NCI-H446 (cell line): Measurements from ENCODE around the gene TTBK1.
"Not testable (repeated sequence)": the region's sequence is repeated elsewhere in the genome, so short reads cannot be mapped to it uniquely, and the experiment has no call there.

Experiments used
- DNase-seq, 2 experiments: peaks; one replicate each; lab custom pipeline; 2025; lab: John Stamatoyannopoulos, UW

TTBK1 gene

DNA sequence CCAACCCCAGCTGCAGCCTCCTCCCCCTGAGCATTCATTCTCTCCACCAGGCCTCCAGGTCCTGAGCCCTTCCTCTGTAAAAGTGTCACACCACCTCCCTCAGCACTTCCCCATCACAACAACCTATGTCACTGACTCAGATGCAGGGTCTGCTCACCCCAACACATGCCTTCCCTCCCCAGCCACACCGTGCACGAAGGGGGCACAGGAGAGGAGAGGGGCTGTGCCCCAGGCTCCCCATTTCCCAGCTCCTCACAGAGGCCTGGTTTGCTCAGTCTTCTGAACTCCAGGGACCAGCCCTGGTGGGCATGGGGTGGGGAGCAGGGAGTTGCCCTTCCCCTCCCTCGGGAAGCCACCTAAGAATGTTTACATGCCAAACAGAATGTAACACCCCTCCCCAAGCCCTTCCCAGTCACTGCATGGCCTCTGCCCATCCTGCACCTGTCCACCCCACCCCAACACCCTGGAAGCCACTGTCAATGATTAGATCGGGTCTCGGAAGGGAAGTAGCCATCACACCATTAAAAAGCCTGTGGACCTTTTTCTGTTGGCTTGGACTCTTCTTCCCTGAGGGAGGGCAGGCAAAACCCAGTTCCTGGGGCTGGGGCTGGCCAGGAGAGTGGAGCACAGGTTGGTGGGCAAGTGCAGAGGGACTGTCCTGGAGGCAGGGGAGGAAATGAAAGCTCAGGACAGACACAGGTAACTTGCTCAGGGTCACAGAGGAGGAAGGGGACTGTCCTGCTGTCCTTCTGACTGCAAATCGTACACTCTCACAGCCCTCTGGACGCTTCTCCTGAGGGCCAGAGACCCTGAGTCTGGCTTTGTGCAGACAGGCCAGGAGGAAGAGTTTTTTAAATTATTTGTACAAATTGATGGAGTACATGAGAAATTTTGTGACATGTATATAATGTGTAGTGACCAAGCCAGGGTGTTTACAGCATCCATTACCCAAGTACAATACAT lies 44.7 kb downstream of the TTBK1 start:
- DNase-seq: no peak

DNA sequence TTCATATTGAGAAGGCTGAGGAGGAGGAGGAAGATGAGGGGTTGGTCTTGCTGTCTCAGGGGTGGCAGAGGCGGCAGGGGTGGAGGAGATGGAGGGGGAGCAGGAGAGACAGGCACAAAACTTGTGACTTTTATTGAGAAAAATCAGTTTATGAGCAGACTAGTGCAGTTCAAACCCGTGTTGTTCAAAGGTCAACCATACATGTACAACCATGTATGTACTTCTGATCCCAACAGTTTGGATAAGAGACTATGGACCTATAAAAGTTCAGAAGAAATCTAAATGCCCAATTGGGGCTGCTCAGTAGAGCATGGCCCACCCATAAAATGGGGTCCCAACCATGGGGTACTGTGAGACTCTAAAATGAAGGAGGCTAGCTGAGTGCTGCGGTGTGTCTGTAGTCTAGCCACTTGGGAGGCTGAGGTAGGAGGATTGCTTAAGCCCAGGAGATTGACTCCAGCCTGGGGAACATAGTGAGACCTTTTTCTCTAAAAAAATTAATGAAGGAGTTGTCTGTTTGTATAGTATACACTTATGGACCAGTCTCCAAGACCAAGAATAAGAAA lies 47.1 kb downstream of the TTBK1 start:
- DNase-seq: no peak

DNA sequence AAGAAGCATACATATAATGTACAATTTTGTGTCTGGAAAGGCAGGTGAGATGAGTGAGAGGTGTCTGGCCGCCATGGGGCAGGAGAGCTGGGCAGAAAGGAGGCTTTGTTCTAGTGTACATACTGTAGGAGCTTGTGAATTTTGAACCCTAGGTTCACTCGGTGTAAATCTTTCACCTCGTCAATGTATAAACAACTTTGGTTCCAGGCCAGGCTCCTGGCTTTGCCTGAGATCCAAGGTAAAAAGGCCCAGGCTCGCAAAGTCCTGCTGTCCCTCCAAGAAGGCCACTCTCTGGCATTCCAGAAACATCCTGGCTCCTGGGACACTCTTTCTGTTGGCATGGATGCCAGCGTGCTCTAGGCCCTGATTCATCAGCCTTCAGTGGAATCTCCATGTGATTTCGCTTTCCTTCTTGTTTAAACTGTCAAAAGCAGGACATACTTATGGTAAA lies 47.6 kb downstream of the TTBK1 start:
- no peak for DNase-seq

- no peak for DNase-seq
Measured at GRCh38 chr6:43291708-43292107, 48.4 kb downstream of the TTBK1 start.

GRCh38 chr6:43292341-43292740 lies 49.1 kb downstream of the TTBK1 start:
- DNase-seq: no peak

DNA sequence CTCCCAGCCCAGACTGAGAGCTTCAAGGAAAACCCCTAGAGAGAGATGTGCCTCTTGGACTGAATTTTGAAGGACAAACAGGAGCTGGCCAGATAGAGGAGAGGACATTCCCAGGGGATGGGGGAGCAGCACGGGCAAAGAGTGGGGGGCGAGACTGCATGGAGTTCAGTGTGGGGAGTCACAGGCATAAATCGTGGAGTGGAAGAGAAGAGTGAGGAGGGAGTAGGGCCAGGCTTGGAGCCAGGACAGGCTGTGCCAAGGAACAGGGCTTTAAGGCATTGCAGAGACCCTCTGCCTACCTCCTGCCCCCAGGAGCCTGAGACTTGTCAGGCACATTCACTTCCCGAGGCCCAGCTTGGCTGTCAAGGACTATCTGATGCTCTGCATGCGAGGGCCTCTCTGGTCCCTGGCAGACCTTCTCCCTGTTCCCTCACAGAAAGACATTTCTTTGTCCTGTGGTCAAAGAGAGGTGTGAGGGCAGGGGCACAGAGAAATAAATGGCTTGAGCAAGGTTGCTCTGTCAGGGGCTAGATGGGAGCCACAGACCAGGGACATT lies 49.6 kb downstream of the TTBK1 start:
- no peak for DNase-seq

GRCh38 chr6:43293698-43294097 lies 50.4 kb downstream of the TTBK1 start:
- DNase-seq: no peak

GRCh38 chr6:43294536-43294935 lies 51.3 kb downstream of the TTBK1 start:
- no peak for DNase-seq

- no peak for DNase-seq
Measured at GRCh38 chr6:43295456-43295855, 52.2 kb downstream of the TTBK1 start.

DNA sequence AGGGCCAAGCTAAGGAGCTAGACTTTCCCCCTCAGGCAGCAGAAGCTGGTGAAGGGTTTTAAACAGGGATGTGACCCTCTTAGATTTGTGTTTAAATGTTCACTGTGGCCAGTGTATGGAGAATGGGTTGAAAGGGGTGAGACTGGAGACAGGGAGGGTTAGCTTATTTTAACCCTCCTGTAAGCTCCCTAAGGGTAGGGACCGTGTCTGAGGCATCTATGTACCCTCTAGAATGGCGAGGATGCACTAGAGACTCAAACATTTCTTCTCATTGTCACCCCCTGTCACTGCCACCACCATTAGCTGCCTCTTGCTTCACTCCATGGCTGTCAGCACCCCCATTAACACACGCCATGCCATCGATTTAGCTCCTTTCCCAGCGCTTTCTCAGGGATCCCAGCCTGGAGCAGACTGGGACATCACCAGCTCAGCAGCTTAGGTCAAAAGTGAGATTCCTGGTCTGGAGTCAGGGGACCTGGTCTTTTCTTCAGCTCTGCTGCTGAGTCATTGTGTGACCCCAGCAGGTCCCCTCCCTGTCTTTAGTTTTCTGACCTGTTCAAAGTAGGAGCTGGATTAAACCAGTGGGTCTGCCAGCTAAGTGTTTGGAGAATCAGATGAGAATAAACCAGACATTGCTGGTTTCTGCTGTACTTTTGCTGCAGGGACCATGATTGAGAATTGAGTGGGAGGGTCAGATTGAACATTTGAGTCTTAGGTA lies 53.7 kb downstream of the TTBK1 start:
- no peak for DNase-seq

GRCh38 chr6:43297644-43298564 lies 54.6 kb downstream of the TTBK1 start, which contains the start of gene SLC22A7:
Gene SLC22A7, plus strand, starts transcription at chr6:43298260. Its CDS starts 99 bp downstream, at chr6:43298359.
- DNase-seq: no peak

- DNase-seq: no peak
Measured at GRCh38 chr6:43298565-43299337, 55.5 kb downstream of the TTBK1 start.

DNA sequence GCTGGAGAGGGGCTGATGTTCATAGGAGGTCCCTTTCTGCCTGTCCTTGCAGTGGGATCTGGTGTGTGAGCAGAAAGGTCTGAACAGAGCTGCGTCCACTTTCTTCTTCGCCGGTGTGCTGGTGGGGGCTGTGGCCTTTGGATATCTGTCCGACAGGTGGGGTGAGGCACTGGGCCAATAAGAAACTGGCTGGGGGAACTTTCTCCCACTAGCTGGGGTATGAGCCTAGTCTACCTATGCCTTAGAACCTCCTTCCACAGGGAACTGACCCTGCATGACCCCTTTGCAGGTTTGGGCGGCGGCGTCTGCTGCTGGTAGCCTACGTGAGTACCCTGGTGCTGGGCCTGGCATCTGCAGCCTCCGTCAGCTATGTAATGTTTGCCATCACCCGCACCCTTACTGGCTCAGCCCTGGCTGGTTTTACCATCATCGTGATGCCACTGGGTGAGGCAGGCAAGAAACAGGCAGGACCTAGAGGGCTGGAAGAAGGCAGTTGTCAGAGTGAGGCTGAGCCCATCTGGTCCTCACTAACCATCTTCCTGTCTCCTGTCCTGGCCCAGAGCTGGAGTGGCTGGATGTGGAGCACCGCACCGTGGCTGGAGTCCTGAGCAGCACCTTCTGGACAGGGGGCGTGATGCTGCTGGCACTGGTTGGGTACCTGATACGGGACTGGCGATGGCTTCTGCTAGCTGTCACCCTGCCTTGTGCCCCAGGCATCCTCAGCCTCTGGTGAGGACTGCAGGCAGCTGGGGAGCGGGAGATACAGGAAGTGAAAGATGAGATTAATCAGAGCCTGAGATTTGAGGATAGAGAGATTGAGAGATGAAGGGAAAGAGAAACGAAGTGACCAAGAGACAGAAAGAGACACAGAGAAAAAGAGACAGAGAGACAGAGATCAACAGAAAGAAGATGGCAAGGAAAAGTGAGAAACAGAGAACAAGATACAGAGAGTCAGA lies 56.3 kb downstream of the TTBK1 start:
- DNase-seq: no peak

DNA sequence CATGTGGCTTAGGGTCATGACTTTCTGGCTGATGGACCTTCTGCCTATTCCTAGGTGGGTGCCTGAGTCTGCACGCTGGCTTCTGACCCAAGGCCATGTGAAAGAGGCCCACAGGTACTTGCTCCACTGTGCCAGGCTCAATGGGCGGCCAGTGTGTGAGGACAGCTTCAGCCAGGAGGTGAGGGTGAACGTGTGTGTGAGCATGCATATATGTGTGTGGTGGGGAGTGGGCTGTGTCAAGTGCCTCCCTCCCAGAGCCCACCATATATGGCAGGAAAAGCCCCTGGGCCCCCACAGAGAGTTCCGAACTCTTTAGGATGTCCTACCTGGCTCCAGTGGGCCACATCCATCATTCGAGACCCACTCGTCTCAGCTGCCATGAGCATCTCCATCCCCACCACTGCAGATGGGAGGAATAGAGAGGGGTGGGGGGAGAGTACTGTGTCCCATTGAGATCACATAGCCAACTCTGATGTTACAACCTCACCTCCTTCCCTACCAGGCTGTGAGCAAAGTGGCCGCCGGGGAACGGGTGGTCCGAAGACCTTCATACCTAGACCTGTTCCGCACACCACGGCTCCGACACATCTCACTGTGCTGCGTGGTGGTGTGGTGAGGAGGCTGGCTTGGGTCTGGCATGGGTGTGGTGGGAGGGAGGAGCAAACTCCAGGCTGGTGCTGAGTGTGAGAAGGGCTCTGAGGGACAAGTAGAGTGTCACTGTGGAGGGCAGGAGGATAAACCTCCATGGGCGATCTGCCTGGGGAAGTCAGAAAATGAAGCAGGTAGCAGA lies 58.0 kb downstream of the TTBK1 start:
- no peak for DNase-seq

DNA sequence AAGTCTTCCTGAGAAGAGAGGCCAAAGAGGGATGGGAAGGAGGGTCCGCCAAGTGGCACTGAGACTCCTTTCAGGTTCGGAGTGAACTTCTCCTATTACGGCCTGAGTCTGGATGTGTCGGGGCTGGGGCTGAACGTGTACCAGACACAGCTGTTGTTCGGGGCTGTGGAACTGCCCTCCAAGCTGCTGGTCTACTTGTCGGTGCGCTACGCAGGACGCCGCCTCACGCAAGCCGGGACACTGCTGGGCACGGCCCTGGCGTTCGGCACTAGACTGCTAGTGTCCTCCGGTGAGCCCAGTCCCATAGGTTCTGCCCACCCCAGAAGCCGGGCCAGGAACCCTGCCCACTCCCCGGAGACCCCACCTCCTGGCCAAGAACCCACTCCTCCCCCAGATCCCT lies 58.8 kb downstream of the TTBK1 start:
- DNase-seq: no peak

GRCh38 chr6:43303006-43303405 lies 59.7 kb downstream of the TTBK1 start:
- not testable (repeated sequence) for DNase-seq

DNA sequence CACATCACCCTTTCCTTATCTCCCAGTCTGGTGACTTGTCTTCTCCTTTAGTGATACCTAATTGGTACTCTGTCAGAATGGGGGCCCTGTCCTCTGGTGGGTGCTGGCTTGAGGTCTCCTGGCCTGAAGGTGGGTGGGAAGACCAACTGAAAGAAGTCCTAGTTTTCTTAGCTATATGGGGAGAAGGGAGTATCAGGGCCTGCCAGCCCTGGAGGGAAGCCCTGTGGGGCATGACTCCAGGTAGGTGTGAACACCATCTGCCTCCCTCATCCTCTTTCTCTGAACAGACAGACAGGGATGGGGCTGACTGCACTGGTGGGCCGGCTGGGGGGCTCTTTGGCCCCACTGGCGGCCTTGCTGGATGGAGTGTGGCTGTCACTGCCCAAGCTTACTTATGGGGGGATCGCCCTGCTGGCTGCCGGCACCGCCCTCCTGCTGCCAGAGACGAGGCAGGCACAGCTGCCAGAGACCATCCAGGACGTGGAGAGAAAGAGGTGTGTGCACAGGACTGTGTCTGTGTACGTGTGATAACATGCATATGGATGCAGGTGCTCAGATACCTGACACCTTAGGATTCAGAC lies 60.6 kb downstream of the TTBK1 start:
- no peak for DNase-seq

- no peak for DNase-seq
Measured at GRCh38 chr6:43304361-43304760, 61.1 kb downstream of the TTBK1 start.
